ENCODE measurements around the gene GORAB.

The GORAB gene

DNA sequence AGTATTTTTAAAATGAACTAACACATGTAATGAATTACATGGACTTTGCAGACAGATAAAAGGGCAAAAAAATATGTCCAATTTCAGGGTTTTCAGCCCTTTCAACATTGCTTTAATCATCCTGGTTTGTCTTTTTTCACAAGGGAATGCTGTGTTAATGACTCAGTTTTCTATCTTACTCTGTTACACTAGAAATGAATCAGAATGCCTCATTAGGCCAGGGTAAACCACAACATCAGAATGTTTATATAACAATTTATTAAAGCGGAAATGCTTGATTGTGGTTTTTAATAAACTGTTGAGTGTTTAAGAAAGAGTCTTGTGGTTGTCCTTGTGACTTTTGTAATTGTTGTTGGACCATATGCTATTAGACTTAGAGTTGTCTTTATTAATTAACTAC is 13.5 kb downstream of the GORAB start:
- TF ChIP-seq, protein P1, sequence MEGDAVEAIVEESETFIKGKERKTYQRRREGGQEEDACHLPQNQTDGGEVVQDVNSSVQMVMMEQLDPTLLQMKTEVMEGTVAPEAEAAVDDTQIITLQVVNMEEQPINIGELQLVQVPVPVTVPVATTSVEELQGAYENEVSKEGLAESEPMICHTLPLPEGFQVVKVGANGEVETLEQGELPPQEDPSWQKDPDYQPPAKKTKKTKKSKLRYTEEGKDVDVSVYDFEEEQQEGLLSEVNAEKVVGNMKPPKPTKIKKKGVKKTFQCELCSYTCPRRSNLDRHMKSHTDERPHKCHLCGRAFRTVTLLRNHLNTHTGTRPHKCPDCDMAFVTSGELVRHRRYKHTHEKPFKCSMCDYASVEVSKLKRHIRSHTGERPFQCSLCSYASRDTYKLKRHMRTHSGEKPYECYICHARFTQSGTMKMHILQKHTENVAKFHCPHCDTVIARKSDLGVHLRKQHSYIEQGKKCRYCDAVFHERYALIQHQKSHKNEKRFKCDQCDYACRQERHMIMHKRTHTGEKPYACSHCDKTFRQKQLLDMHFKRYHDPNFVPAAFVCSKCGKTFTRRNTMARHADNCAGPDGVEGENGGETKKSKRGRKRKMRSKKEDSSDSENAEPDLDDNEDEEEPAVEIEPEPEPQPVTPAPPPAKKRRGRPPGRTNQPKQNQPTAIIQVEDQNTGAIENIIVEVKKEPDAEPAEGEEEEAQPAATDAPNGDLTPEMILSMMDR (IDR thresholded peaks at IDR 0.05; ENCODE audit: insufficient read depth, low read length, missing control alignments): no peak
- H3K4me3 ChIP-seq (ENCODE audit: low read depth, low read length): no peak overlapping the region
- no peak for DNase-seq (ENCODE audit: low read depth, low spot score)
- POLR2A ChIA-PET: interaction anchor here (1.5 kb wide), 1 partner anchor 13 kb away, joined by 6 read pairs; the partner anchor contains the start of gene GORAB
- CTCF ChIA-PET: interaction anchor here (0.7 kb wide), 1 partner anchor 146 kb away, joined by 3 read pairs; no protein-coding TSS in a partner anchor

DNA sequence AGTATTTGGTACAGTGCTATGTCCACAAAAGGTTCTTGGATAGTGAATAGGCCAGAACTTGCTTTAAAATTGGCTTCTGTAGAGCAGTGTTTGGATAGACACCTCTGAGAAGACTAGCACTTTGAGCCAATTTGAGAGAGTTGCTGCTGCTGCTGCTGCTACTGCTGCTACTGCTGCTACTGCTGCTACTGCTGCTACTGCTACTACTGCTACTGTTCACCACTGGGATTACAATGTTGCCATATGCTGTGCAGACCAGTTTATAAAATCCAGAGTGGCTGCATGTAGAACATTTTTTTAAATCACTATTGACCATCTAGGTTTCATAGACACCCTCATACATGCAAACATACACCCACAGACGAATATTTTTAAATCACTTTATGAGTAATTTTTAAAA is 15.3 kb downstream of the GORAB start:
- no peak for DNase-seq (ENCODE audit: low read depth, low spot score)
- TF ChIP-seq, protein P1 (IDR thresholded peaks at IDR 0.05; ENCODE audit: insufficient read depth, low read length, missing control alignments): no peak
- CTCF ChIA-PET: no interaction called here
- no peak overlapping the region for H3K4me3 ChIP-seq (ENCODE audit: low read depth, low read length)
- POLR2A ChIA-PET: no interaction called here

GRCh38 chr1:170548497-170548896 is 16.5 kb downstream of the GORAB start:
- TF ChIP-seq, protein P1 (IDR thresholded peaks at IDR 0.05; ENCODE audit: insufficient read depth, low read length, missing control alignments): no peak
- CTCF ChIA-PET: no interaction called here
- POLR2A ChIA-PET: no interaction called here
- H3K4me3 ChIP-seq (ENCODE audit: low read depth, low read length): no peak overlapping the region
- no peak for DNase-seq (ENCODE audit: low read depth, low spot score)

DNA sequence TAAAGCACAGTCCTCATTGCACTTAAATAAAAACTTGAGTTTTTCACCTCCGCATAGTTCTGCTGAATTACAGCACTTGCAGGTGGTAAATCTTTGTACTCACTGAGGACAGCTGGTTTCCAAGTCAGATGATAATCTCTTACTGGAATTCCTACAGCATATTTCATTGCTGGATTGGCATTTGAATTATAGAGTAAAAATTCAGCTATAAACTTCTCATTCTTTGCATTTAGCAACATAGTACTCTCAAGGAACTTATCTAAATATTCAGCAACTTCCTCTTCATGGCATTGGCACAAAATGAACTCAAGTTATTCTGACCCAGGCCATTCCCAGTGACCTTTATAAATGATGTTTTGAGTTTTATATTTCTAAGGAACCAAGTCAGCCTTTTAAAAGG is 23.4 kb downstream of the GORAB start:
- ChIA-PET CTCF (no interaction called here), POLR2A (interaction anchor here (1.1 kb wide), 1 partner anchor 111 kb away, joined by 3 read pairs; no protein-coding TSS in a partner anchor)
- TF ChIP-seq, protein P1 (IDR thresholded peaks at IDR 0.05; ENCODE audit: insufficient read depth, low read length, missing control alignments): no peak
- no peak overlapping the region for H3K4me3 ChIP-seq (ENCODE audit: low read depth, low read length)
- no peak for DNase-seq (ENCODE audit: low read depth, low spot score)

- ChIA-PET POLR2A (no interaction called here), CTCF (no interaction called here)
- no peak overlapping the region for H3K4me3 ChIP-seq (ENCODE audit: low read depth, low read length)
- no peak for DNase-seq (ENCODE audit: low read depth, low spot score)
- TF ChIP-seq, protein P1 (IDR thresholded peaks at IDR 0.05; ENCODE audit: insufficient read depth, low read length, missing control alignments): no peak
Observed at GRCh38 chr1:170556917-170557316, 25.0 kb downstream of the GORAB start.

- POLR2A ChIA-PET: no interaction called here
- TF ChIP-seq, protein P1 (IDR thresholded peaks at IDR 0.05; ENCODE audit: insufficient read depth, low read length, missing control alignments): no peak
- CTCF ChIA-PET: no interaction called here
- no peak for DNase-seq (ENCODE audit: low read depth, low spot score)
- H3K4me3 ChIP-seq (ENCODE audit: low read depth, low read length): no peak overlapping the region
Observed at GRCh38 chr1:170558731-170559130, 26.8 kb downstream of the GORAB start.
